Activated T-helper 9 cell treated with anti-CD3 and anti-CD28 coated beads, Interleukin-2, amount 50 U/mL, for 16 hours (primary cell): ENCODE data around the gene PRSS22.

Source experiments
- DNase-seq: peaks from one replicate; pipeline ENCODE4 v3.0.0-alpha.2; 2020; ENCODE audit warnings: low read depth

The PRSS22 gene

GRCh38 chr16:2814551-2815298 is 43.2 kb downstream of the PRSS22 start:
- no peak for DNase-seq

GRCh38 chr16:2813771-2814221 is 44.2 kb downstream of the PRSS22 start:
- DNase-seq, result no peak

- no peak for DNase-seq
Measured at GRCh38 chr16:2811703-2812471, 46.1 kb downstream of the PRSS22 start.

GRCh38 chr16:2810651-2811050 is 47.3 kb downstream of the PRSS22 start:
- DNase-seq, result no peak

- no peak for DNase-seq
Measured at GRCh38 chr16:2809149-2809760, 48.7 kb downstream of the PRSS22 start.

GRCh38 chr16:2808181-2808580 is 49.8 kb downstream of the PRSS22 start:
- no peak for DNase-seq

- no peak for DNase-seq
Measured at GRCh38 chr16:2806286-2806685, 51.7 kb downstream of the PRSS22 start.

- no peak for DNase-seq
Measured at GRCh38 chr16:2804728-2805127, 53.2 kb downstream of the PRSS22 start.

- DNase-seq, result no peak
Measured at GRCh38 chr16:2803545-2804195, 54.3 kb downstream of the PRSS22 start.
